KMS-11 (cell line): ENCODE data around the gene ZNF398.

Experiments
- H2AFZ ChIP-seq: fragments of 200-600 bp; sonication (generic); 2 replicates; pipeline ENCODE4 v1.6.1; 2016; ENCODE audit warnings: antibody characterized with exemption, mixed run types, low read depth
- H3K27ac ChIP-seq: fragments of 200-600 bp; sonication (generic); 2 replicates; pipeline ENCODE4 v1.6.1; 2016; ENCODE audit warnings: mild to moderate bottlenecking, mixed run types
- H3K27me3 ChIP-seq: fragments of 200-600 bp; sonication (generic); 2 replicates; pipeline ENCODE4 v1.6.1; 2017; ENCODE audit warnings: mild to moderate bottlenecking, low read depth, mixed run types, moderate library complexity; ENCODE audit not compliant: insufficient read depth
- H3K36me3 ChIP-seq: fragments of 200-600 bp; sonication (generic); 2 replicates; pipeline ENCODE4 v1.6.1; 2017; ENCODE audit warnings: mild to moderate bottlenecking, mixed run types; ENCODE audit not compliant: insufficient read depth
- H3K4me1 ChIP-seq: fragments of 200-600 bp; sonication (generic); 2 replicates; pipeline ENCODE4 v1.6.1; 2016; ENCODE audit warnings: mild to moderate bottlenecking, low read depth, mixed run types; ENCODE audit not compliant: poor library complexity, severe bottlenecking
- H3K4me2 ChIP-seq: fragments of 200-600 bp; sonication (generic); 2 replicates; pipeline ENCODE4 v1.7.0; 2016; ENCODE audit warnings: mild to moderate bottlenecking, mixed run types
- H3K4me3 ChIP-seq: fragments of 200-600 bp; sonication (generic); IDR thresholded peaks from 2 replicates; pipeline ENCODE4 v1.6.1; 2017; ENCODE audit warnings: low read depth, low read length, mixed read lengths; ENCODE audit not compliant: insufficient read depth
- H3K79me2 ChIP-seq: fragments of 200-600 bp; sonication (generic); 2 replicates; pipeline ENCODE4 v1.6.1; 2016; ENCODE audit warnings: low read depth, mixed run types; ENCODE audit not compliant: insufficient read depth
- H3K9ac ChIP-seq: fragments of 200-600 bp; sonication (generic); 2 replicates; pipeline ENCODE4 v1.6.1; 2016; ENCODE audit warnings: mild to moderate bottlenecking, mixed run types
- H4K20me1 ChIP-seq: fragments of 200-600 bp; sonication (generic); 2 replicates; pipeline ENCODE4 v1.6.1; 2016; ENCODE audit warnings: mild to moderate bottlenecking, mixed run types; ENCODE audit not compliant: insufficient read depth
- CTCF ChIP-seq: fragments of 200-600 bp; sonication (generic); conservative IDR thresholded peaks from 2 replicates; pipeline ENCODE4 v1.6.1; 2017; ENCODE audit warnings: low read depth, mild to moderate bottlenecking, antibody characterized with exemption, low read length, moderate library complexity, mixed read lengths

Gene ZNF398

GRCh38 chr7:149147072-149147751 is at the start of gene ZNF398:
Gene ZNF398 (plus strand): TSS chr7:149147453. CDS start chr7:149147743, 290 bp downstream.
- TF ChIP-seq CTCF: peak; percentile 82
- Histone ChIP-seq H4K20me1 (no peaks in the 10 kb centered on the region), H3K79me2 (peaks cover 39% of the 10 kb centered on the region), H3K27ac (peak within 1 kb of the TSS; percentile 72), H2AFZ (peak within 1 kb of the TSS; percentile 98), H3K4me2 (peak within 1 kb of the TSS; percentile 99), H3K36me3 (no peaks in the 10 kb centered on the region), H3K9ac (peak within 1 kb of the TSS; percentile 72), H3K4me1 (peaks cover 8% of the 10 kb centered on the region), H3K4me3 (peak within 1 kb of the TSS; percentile 45), H3K27me3 (no peaks in the 10 kb centered on the region)

GRCh38 chr7:149099058-149099457 is 48.2 kb upstream of the ZNF398 start:
- Histone ChIP-seq H3K36me3 (no peaks in the 10 kb centered on the region), H2AFZ (no peak overlapping the region), H3K4me1 (no peaks in the 10 kb centered on the region), H3K27ac (no peak overlapping the region), H3K9ac (no peak overlapping the region), H3K4me3 (no peak overlapping the region), H4K20me1 (no peaks in the 10 kb centered on the region), H3K4me2 (no peak overlapping the region), H3K27me3 (no peaks in the 10 kb centered on the region), H3K79me2 (no peaks in the 10 kb centered on the region)
- no peak for TF ChIP-seq CTCF

GRCh38 chr7:149100821-149101220 is 46.4 kb upstream of the ZNF398 start:
- no peak for TF ChIP-seq CTCF
- Histone ChIP-seq H3K9ac (no peak overlapping the region), H3K36me3 (no peaks in the 10 kb centered on the region), H3K79me2 (no peaks in the 10 kb centered on the region), H3K4me1 (no peaks in the 10 kb centered on the region), H3K4me3 (no peak overlapping the region), H3K27me3 (no peaks in the 10 kb centered on the region), H4K20me1 (no peaks in the 10 kb centered on the region), H3K4me2 (no peak overlapping the region), H3K27ac (no peak overlapping the region), H2AFZ (no peak overlapping the region)

- H3K27me3 ChIP-seq: no peaks in the 10 kb centered on the region
- H2AFZ ChIP-seq: no peak overlapping the region
- H3K4me2 ChIP-seq: no peak overlapping the region
- peaks cover 3% of the 10 kb centered on the region for H3K4me1 ChIP-seq
- no peak overlapping the region for H3K9ac ChIP-seq
- H3K79me2 ChIP-seq: no peaks in the 10 kb centered on the region
- H3K4me3 ChIP-seq: no peak overlapping the region
- no peaks in the 10 kb centered on the region for H3K36me3 ChIP-seq
- no peak overlapping the region for H3K27ac ChIP-seq
- no peak for TF ChIP-seq CTCF
- no peaks in the 10 kb centered on the region for H4K20me1 ChIP-seq
Measured at GRCh38 chr7:149102666-149103065, 44.6 kb upstream of the ZNF398 start.
